Pancreas (tissue), 10 donors: ENCODE measurements around the gene NAAA. TPM values are rescaled to one million over a fixed set of nuclear protein-coding genes. Genes with fewer than 3 reads are reported as not detected.

Source experiments
- ATAC-seq, 4 donors: fragments of 200-7000 bp; cut with Tn5 transposase; one replicate each; pipeline versions ENCODE4 v1.8.0 to v1.9.1; 2020; ENCODE audit warnings: mild to moderate bottlenecking in 4 of 4, moderate library complexity in 4 of 4
- DNase-seq, 6 donors: peaks; one replicate each; pipeline ENCODE4 v3.0.0-alpha.2; 2020
- FAIRE-seq: peaks from 2 replicates; lab custom pipeline; 2012; peaks lifted over from hg19 to GRCh38; lab: Jason Lieb, UNC
- H3K27ac ChIP-seq, 4 donors: fragments of 200-600 bp; sonication (generic); 1 replicate in 3 of 4; 2 replicates in 1 of 4; pipeline versions ENCODE4 v1.5.0 to v1.8.0; 2020
- H3K27me3 ChIP-seq, 4 donors: fragments of 200-600 bp; one replicate each; pipeline ENCODE4 v1.8.0; 2021
- H3K36me3 ChIP-seq, 3 donors: fragments of 200-600 bp; sonication (generic) in 1 of 3; one replicate each; pipeline versions ENCODE4 v1.5.0 to v1.8.0; 2020 to 2021
- H3K4me1 ChIP-seq, 3 donors: fragments of 200-600 bp; one replicate each; pipeline ENCODE4 v1.8.0; 2021
- H3K4me3 ChIP-seq, 4 donors: fragments of 200-600 bp; sonication (generic) in 2 of 4; one replicate each; pipeline versions ENCODE4 v1.5.0 to v1.8.0; 2020 to 2021
- H3K9me3 ChIP-seq, 4 donors: fragments of 200-600 bp; one replicate each; pipeline ENCODE4 v1.8.0; 2021
- CTCF ChIP-seq, 4 donors: fragments of 200-600 bp; sonication (generic) in 3 of 4; IDR thresholded peaks; one replicate each; pipeline versions ENCODE4 v1.5.0 to v1.8.0; 2021; ENCODE audit warnings: antibody characterized with exemption in 4 of 4
- WGBS, 2 donors: extraction: QIAGEN DNeasy Blood & Tissue Kit; methylation state at CpG; one replicate each; pipeline ENCODE4 v1.1.7; 2013; 5-methylcytosine and 5-hydroxymethylcytosine counted together
- intact Hi-C, 3 donors: fragments of 100-400 bp; cut with DNase I; formaldehyde crosslinking; loops; one replicate each; pipeline versions ENCODE4 v1.11.1 to v1.14.2; 2022
- polyA plus RNA-seq, 2 donors: library from polyadenylated mRNA; stranded (reverse); fragments of 200-250 nt; gene quantifications; one replicate each; pipeline ENCODE4 v1.2.3, GENCODE V29; 2013
- total RNA-seq, 6 donors: library from RNA; stranded (reverse); fragmentation: NEBNext Ultra II Directional in 4 of 6; extraction: Animal tissue kit (Norgen Biotek cat#: 25700) in 4 of 6; gene quantifications; one replicate each; pipeline versions ENCODE4 v1.2.1 to v1.2.4, GENCODE V29; 2021 to 2023
- donor health status: healthy with polysubstance abuse.
- donor health status: DM: no; HTN: no; CAD: no; lungs with moderate emphysema.
- donor health status: DM: no; HTN: no; CAD: no.
- donor health status: control.
- donor health status: control.
- donor health status: Bipolar disorder and iron deficiency.
- donor health status: DM: yes; HTN: yes; CAD: no.
- donor health status: DM: no; HTN: no; CAD: no.
- donor health status: DM: no; HTN: no; CAD: no.
- donor health status: DM: yes; HTN: yes; CAD: no.

The NAAA gene
- total and polyA plus RNA-seq, 8 donors: 3.5 to 13.7 (median 9.0) TPM

- FAIRE-seq (no peak), ATAC-seq (no peak), DNase-seq (no peak)
- no peaks in the 10 kb centered on the region for H3K27me3 ChIP-seq
- intact Hi-C loops: no loop called here
- H3K9me3 ChIP-seq: no peaks in the 10 kb centered on the region
- H3K36me3 ChIP-seq: no peaks in the 10 kb centered on the region
- H3K4me1 ChIP-seq: no peaks in the 10 kb centered on the region
- no peak overlapping the region for H3K4me3 ChIP-seq
- H3K27ac ChIP-seq: no peak overlapping the region
- TF ChIP-seq CTCF (IDR thresholded peaks at IDR 0.05): no peak
These were observed 42.3 kb downstream of the NAAA start for GRCh38 chr4:75898536-75898935.

- WGBS, 2 donors: 26 to 28% methylated on average over 4 of the region's 4 CpGs
- no peak overlapping the region for H3K4me3 ChIP-seq
- no peaks in the 10 kb centered on the region for H3K4me1 ChIP-seq
- ATAC-seq: peak; percentile 67 to 90 (median 88)
- no peaks in the 10 kb centered on the region for H3K27me3 ChIP-seq
- intact Hi-C loops: no loop called here
- no peaks in the 10 kb centered on the region for H3K9me3 ChIP-seq
- no peak for FAIRE-seq
- peak; percentile 46 to 65 (median 52) for TF ChIP-seq CTCF (IDR thresholded peaks at IDR 0.05)
- H3K36me3 ChIP-seq: no peaks in the 10 kb centered on the region
- H3K27ac ChIP-seq: no peak overlapping the region
- DNase-seq: peak in 1 of 6 donors; percentile 20
These were observed 45.0 kb downstream of the NAAA start for GRCh38 chr4:75895744-75896314.

- Histone ChIP-seq H3K36me3 (no peaks in the 10 kb centered on the region), H3K27me3 (no peaks in the 10 kb centered on the region), H3K4me3 (no peak overlapping the region), H3K9me3 (no peaks in the 10 kb centered on the region), H3K27ac (no peak overlapping the region), H3K4me1 (no peaks in the 10 kb centered on the region)
- intact Hi-C loops: no loop called here
- FAIRE-seq: no peak
- TF ChIP-seq CTCF (IDR thresholded peaks at IDR 0.05): no peak
- WGBS, 2 donors: 58 to 73% methylated on average over 3 of the region's 3 CpGs
- ATAC-seq: no peak
- no peak for DNase-seq
These were observed 48.3 kb downstream of the NAAA start for GRCh38 chr4:75892508-75892907.

GRCh38 chr4:75891611-75892010 is 49.2 kb downstream of the NAAA start:
- intact Hi-C loops: no loop called here
- Histone ChIP-seq H3K4me1 (no peaks in the 10 kb centered on the region), H3K9me3 (no peaks in the 10 kb centered on the region), H3K27ac (no peak overlapping the region), H3K4me3 (no peak overlapping the region), H3K36me3 (no peaks in the 10 kb centered on the region), H3K27me3 (no peaks in the 10 kb centered on the region)
- 85 to 88% methylated on average over 14 of the region's 14 CpGs for WGBS, 2 donors
- no peak for DNase-seq
- no peak for ATAC-seq
- FAIRE-seq: no peak
- no peak for TF ChIP-seq CTCF (IDR thresholded peaks at IDR 0.05)

GRCh38 chr4:75889537-75890199 is 51.1 kb downstream of the NAAA start:
- Histone ChIP-seq H3K27ac (no peak overlapping the region), H3K9me3 (no peaks in the 10 kb centered on the region), H3K36me3 (no peaks in the 10 kb centered on the region), H3K4me1 (no peaks in the 10 kb centered on the region), H3K27me3 (no peaks in the 10 kb centered on the region), H3K4me3 (no peak overlapping the region)
- no peak for FAIRE-seq
- no peak for DNase-seq
- intact Hi-C loops: no loop called here
- WGBS, 2 donors: 78 to 88% methylated on average over 9 of the region's 9 CpGs
- TF ChIP-seq CTCF (IDR thresholded peaks at IDR 0.05): no peak
- ATAC-seq: no peak
